ENCODE measurements around the gene LCN12. TPM values are rescaled to one million over a fixed set of nuclear protein-coding genes. Genes with fewer than 3 reads are reported as not detected.

Gene LCN12
- total RNA-seq, 1 experiment from 2014 or later: 4.2 TPM

- TF ChIP-seq, protein P1, sequence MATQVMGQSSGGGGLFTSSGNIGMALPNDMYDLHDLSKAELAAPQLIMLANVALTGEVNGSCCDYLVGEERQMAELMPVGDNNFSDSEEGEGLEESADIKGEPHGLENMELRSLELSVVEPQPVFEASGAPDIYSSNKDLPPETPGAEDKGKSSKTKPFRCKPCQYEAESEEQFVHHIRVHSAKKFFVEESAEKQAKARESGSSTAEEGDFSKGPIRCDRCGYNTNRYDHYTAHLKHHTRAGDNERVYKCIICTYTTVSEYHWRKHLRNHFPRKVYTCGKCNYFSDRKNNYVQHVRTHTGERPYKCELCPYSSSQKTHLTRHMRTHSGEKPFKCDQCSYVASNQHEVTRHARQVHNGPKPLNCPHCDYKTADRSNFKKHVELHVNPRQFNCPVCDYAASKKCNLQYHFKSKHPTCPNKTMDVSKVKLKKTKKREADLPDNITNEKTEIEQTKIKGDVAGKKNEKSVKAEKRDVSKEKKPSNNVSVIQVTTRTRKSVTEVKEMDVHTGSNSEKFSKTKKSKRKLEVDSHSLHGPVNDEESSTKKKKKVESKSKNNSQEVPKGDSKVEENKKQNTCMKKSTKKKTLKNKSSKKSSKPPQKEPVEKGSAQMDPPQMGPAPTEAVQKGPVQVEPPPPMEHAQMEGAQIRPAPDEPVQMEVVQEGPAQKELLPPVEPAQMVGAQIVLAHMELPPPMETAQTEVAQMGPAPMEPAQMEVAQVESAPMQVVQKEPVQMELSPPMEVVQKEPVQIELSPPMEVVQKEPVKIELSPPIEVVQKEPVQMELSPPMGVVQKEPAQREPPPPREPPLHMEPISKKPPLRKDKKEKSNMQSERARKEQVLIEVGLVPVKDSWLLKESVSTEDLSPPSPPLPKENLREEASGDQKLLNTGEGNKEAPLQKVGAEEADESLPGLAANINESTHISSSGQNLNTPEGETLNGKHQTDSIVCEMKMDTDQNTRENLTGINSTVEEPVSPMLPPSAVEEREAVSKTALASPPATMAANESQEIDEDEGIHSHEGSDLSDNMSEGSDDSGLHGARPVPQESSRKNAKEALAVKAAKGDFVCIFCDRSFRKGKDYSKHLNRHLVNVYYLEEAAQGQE (IDR thresholded peaks at IDR 0.05; ENCODE audit: low read depth): no peak
- TF ChIP-seq EZH2phosphoT487 (IDR thresholded peaks at IDR 0.05; ENCODE audit: borderline replicate concordance) (no peak), ELF1 (IDR thresholded peaks at IDR 0.05; ENCODE audit: borderline replicate concordance, low read depth) (no peak), SIN3A (IDR thresholded peaks at IDR 0.05; ENCODE audit: low read depth) (no peak), YY1 (IDR thresholded peaks at IDR 0.05; ENCODE audit: extremely low read depth, insufficient replicate concordance, low read depth, low read length) (no peak), POLR2A (IDR thresholded peaks at IDR 0.05; ENCODE audit: borderline replicate concordance, extremely low read depth, insufficient read depth, insufficient read length) (no peak), POLR2AphosphoS5 (IDR thresholded peaks at IDR 0.05; ENCODE audit: low read depth, low read length) (no peak), ZFX (IDR thresholded peaks at IDR 0.05) (no peak), EGR1 (IDR thresholded peaks at IDR 0.05; ENCODE audit: low read depth) (no peak)
- TF ChIP-seq, protein P2, sequence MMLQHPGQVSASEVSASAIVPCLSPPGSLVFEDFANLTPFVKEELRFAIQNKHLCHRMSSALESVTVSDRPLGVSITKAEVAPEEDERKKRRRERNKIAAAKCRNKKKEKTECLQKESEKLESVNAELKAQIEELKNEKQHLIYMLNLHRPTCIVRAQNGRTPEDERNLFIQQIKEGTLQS (IDR thresholded peaks at IDR 0.05): no peak
These were observed 48.3 kb downstream of the LCN12 start (continued) for GRCh38 chr9:137000177-137000930.
